NCI-H748 (cell line): ENCODE data around the gene CFAP58.

ENCODE experiments used
- DNase-seq: peaks from one replicate; lab custom pipeline; 2025; ENCODE audit not compliant: unreplicated experiment; lab: John Stamatoyannopoulos, UW

Gene CFAP58

GRCh38 chr10:104359811-104360210 is 6.2 kb downstream of the CFAP58 start:
- DNase-seq: no peak

GRCh38 chr10:104367904-104368303 is 14.3 kb downstream of the CFAP58 start:
- no peak for DNase-seq

GRCh38 chr10:104368381-104368780 is 14.7 kb downstream of the CFAP58 start:
- DNase-seq: no peak

- DNase-seq: no peak
These were observed 18.1 kb downstream of the CFAP58 start for GRCh38 chr10:104371753-104372152.

- DNase-seq: no peak
These were observed 21.0 kb downstream of the CFAP58 start for GRCh38 chr10:104374591-104374990.

- DNase-seq: no peak
These were observed 23.2 kb downstream of the CFAP58 start for GRCh38 chr10:104376784-104377300.

GRCh38 chr10:104380336-104380735 is 26.7 kb downstream of the CFAP58 start:
- DNase-seq: no peak

GRCh38 chr10:104387130-104387888 is 33.7 kb downstream of the CFAP58 start:
- no peak for DNase-seq

- DNase-seq: no peak
These were observed 35.2 kb downstream of the CFAP58 start for GRCh38 chr10:104388830-104389229.

GRCh38 chr10:104391150-104391968 is 37.7 kb downstream of the CFAP58 start:
- no peak for DNase-seq

- no peak for DNase-seq
These were observed 38.3 kb downstream of the CFAP58 start for GRCh38 chr10:104391969-104392296.

GRCh38 chr10:104393387-104393786 is 39.8 kb downstream of the CFAP58 start:
- DNase-seq: no peak

GRCh38 chr10:104396581-104396980 is 42.9 kb downstream of the CFAP58 start:
- DNase-seq: no peak

GRCh38 chr10:104403636-104404035 is 50.0 kb downstream of the CFAP58 start:
- DNase-seq: no peak

- peak; percentile 48 for DNase-seq
These were observed 53.4 kb downstream of the CFAP58 start for GRCh38 chr10:104406715-104407650.

GRCh38 chr10:104413528-104413927 is 59.9 kb downstream of the CFAP58 start:
- DNase-seq: no peak

GRCh38 chr10:104415526-104416165 is 62.0 kb downstream of the CFAP58 start:
- no peak for DNase-seq

GRCh38 chr10:104416851-104417250 is 63.2 kb downstream of the CFAP58 start:
- DNase-seq: no peak

- no peak for DNase-seq
These were observed 64.1 kb downstream of the CFAP58 start for GRCh38 chr10:104417637-104418292.

- no peak for DNase-seq
These were observed 71.1 kb downstream of the CFAP58 start for GRCh38 chr10:104424719-104425118.
